ENCODE results near the gene WNT10A.

DNA sequence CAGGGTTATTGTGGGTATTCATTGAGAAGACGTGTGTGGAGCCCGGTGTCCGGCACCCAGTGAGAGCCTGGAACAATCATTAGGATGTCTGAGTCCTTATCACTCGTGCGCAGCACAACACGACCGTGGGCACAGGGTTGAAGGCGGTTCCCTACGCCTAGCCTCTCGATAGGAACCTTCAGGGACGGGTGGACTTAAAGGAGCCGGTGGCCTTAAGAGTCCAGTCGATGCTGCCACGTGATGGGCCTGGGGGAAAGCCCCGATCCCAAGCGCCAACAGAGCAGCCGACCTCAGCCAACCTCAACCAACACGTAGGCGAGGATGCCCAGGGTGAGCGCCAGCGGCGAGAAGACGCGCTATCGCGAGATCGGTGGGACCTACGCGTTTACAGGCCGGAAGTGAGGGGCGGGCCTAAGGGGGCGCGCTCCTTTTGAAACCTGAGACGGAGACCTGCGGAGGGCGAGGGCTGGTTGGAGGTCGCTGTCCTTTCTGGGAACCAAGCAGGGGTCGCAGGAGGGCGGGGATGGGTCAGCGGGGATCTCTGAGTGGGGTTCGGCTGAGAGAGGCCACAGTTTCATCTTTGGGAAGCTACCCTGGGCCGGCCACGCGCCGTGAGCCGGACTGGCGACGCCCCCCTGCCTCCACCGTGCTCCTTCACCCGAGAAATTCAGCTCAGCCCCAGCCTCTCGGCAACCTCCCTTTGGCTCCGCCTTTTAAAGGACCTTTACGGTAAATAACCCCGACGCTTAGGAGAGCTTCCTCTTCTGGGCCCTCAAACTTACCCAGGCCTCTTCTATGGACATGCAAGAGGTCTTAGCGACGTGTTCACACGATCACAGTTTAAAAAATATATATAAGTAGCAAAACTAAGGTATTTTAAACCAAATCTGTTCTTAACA, 28.3 kb downstream of the WNT10A start:
- TF ChIP-seq GATA3 (IDR thresholded peaks at IDR 0.05; ENCODE audit: low read depth, low read length) = no peak
- TF ChIP-seq GATA2 (IDR thresholded peaks at IDR 0.05; ENCODE audit: low read depth, low read length) = peak; percentile 65

Measured in SH-SY5Y (cell line).